Astrocyte (in vitro differentiated cells and primary cell): ENCODE measurements around the gene KLF7. TPM values are rescaled to one million over a fixed set of nuclear protein-coding genes. Genes with fewer than 3 reads are reported as not detected.

Experiments used
- DNase-seq: peaks from one replicate; pipeline ENCODE4 v3.0.0-alpha.2; 2010; ENCODE audit warnings: low read depth
- FAIRE-seq: peaks from 2 replicates; lab custom pipeline; 2011; peaks lifted over from hg19 to GRCh38; lab: Jason Lieb, UNC
- H2AFZ ChIP-seq: 2 replicates; pipeline ENCODE4 v1.6.0; 2012; ENCODE audit warnings: low read depth, low read length, inconsistent platforms
- H3K27ac ChIP-seq: 2 replicates; pipeline ENCODE4 v1.5.1; 2011; ENCODE audit warnings: low read depth, low read length, inconsistent platforms
- H3K27me3 ChIP-seq: 2 replicates; pipeline ENCODE4 v1.6.0; 2011; ENCODE audit warnings: low read length, inconsistent platforms; ENCODE audit not compliant: insufficient read depth
- H3K36me3 ChIP-seq: 2 replicates; pipeline ENCODE4 v1.5.1; 2011; ENCODE audit warnings: low read length, inconsistent platforms; ENCODE audit not compliant: insufficient read depth
- H3K4me1 ChIP-seq: 2 replicates; pipeline ENCODE4 v1.5.1; 2011; ENCODE audit warnings: low read length, inconsistent platforms; ENCODE audit not compliant: insufficient read depth
- H3K4me2 ChIP-seq: 2 replicates; pipeline ENCODE4 v1.6.0; 2012; ENCODE audit warnings: low read length, inconsistent platforms
- H3K4me3 ChIP-seq: 2 replicates; pipeline ENCODE4 v1.5.1; 2011; ENCODE audit warnings: low read depth, mild to moderate bottlenecking, low read length, inconsistent platforms; ENCODE audit not compliant: insufficient read depth
- H3K79me2 ChIP-seq: 2 replicates; pipeline ENCODE4 v1.6.0; 2012; ENCODE audit warnings: mild to moderate bottlenecking, low read length, inconsistent platforms; ENCODE audit not compliant: insufficient read depth
- H3K9ac ChIP-seq: 2 replicates; pipeline ENCODE4 v1.6.0; 2012; ENCODE audit warnings: mild to moderate bottlenecking, low read length, inconsistent platforms
- H3K9me3 ChIP-seq: 2 replicates; pipeline ENCODE4 v1.5.1; 2012; ENCODE audit warnings: low read depth, mild to moderate bottlenecking, low read length, inconsistent platforms; ENCODE audit not compliant: insufficient read depth
- H4K20me1 ChIP-seq: 2 replicates; pipeline ENCODE4 v1.6.0; 2012; ENCODE audit warnings: low read length, inconsistent platforms; ENCODE audit not compliant: insufficient read depth
- H3K27ac Mint-ChIP-seq: one replicate; pipeline ENCODE4 v1.8.0; 2021; ENCODE audit warnings: mild to moderate bottlenecking, mixed read lengths; ENCODE audit not compliant: unreplicated experiment
- H3K27me3 Mint-ChIP-seq: one replicate; pipeline ENCODE4 v1.8.0; 2021; ENCODE audit warnings: low read depth, mixed read lengths; ENCODE audit not compliant: unreplicated experiment
- H3K36me3 Mint-ChIP-seq: one replicate; pipeline ENCODE4 v1.8.0; 2021; ENCODE audit warnings: low read depth, mixed read lengths; ENCODE audit not compliant: unreplicated experiment
- H3K4me1 Mint-ChIP-seq: one replicate; pipeline ENCODE4 v1.8.0; 2021; ENCODE audit warnings: low read depth, mixed read lengths; ENCODE audit not compliant: unreplicated experiment
- H3K4me3 Mint-ChIP-seq: one replicate; pipeline ENCODE4 v1.8.0; 2021; ENCODE audit warnings: mild to moderate bottlenecking, moderate library complexity, mixed read lengths; ENCODE audit not compliant: unreplicated experiment
- H3K9me3 Mint-ChIP-seq: one replicate; pipeline ENCODE4 v1.8.0; 2021; ENCODE audit warnings: mild to moderate bottlenecking, mixed read lengths; ENCODE audit not compliant: unreplicated experiment
- CTCF ChIP-seq: IDR thresholded peaks from 2 replicates; pipeline ENCODE4 v1.5.1; 2011; ENCODE audit warnings: low read depth, mild to moderate bottlenecking, inconsistent platforms, low read length, moderate library complexity; ENCODE audit not compliant: insufficient read depth
- EZH2 ChIP-seq: IDR thresholded peaks from 2 replicates; pipeline ENCODE4 v1.6.1; 2012; ENCODE audit warnings: mild to moderate bottlenecking, low read length, inconsistent platforms; ENCODE audit not compliant: insufficient read depth
- total RNA-seq: library from RNA; stranded (reverse); gene quantifications from 2 replicates; pipeline ENCODE4 v1.2.1, GENCODE V29; 2021

Gene KLF7
- total RNA-seq, 1 donor from 2014 or later: 81.2 TPM

GRCh38 chr2:207110310-207110709, 55.4 kb downstream of the KLF7 start:
- TF ChIP-seq CTCF (no peak), EZH2 (no peak)
- Mint-ChIP-seq H3K27me3 (no peaks in the 10 kb centered on the region), H3K27ac (no peak overlapping the region), H3K9me3 (peaks cover 3% of the 10 kb centered on the region), H3K4me1 (peaks cover 13% of the 10 kb centered on the region), H3K4me3 (no peak overlapping the region), H3K36me3 (peaks cover 35% of the 10 kb centered on the region)
- Histone ChIP-seq H3K9me3 (no peaks in the 10 kb centered on the region), H3K4me2 (no peak overlapping the region), H3K36me3 (peaks cover 38% of the 10 kb centered on the region), H3K27ac (no peak overlapping the region), H3K79me2 (peaks cover 100% of the 10 kb centered on the region), H4K20me1 (peaks cover 96% of the 10 kb centered on the region), H3K27me3 (no peaks in the 10 kb centered on the region), H3K4me1 (no peaks in the 10 kb centered on the region), H3K4me3 (no peak overlapping the region), H2AFZ (no peak overlapping the region), H3K9ac (no peak overlapping the region)
- FAIRE-seq (no peak), DNase-seq (no peak)

- H3K4me2 ChIP-seq: no peak overlapping the region
- Mint-ChIP-seq H3K27ac (no peak overlapping the region), H3K4me3 (no peak overlapping the region), H3K4me1 (peaks cover 13% of the 10 kb centered on the region), H3K27me3 (no peaks in the 10 kb centered on the region), H3K9me3 (peaks cover 3% of the 10 kb centered on the region), H3K36me3 (peaks cover 35% of the 10 kb centered on the region)
- no peak overlapping the region for H3K4me3 ChIP-seq
- H3K4me1 ChIP-seq: no peaks in the 10 kb centered on the region
- no peaks in the 10 kb centered on the region for H3K9me3 ChIP-seq
- FAIRE-seq: no peak
- no peak overlapping the region for H2AFZ ChIP-seq
- no peak overlapping the region for H3K9ac ChIP-seq
- H3K36me3 ChIP-seq: peaks cover 43% of the 10 kb centered on the region
- no peaks in the 10 kb centered on the region for H3K27me3 ChIP-seq
- peaks cover 100% of the 10 kb centered on the region for H3K79me2 ChIP-seq
- no peak for DNase-seq
- H4K20me1 ChIP-seq: peaks cover 96% of the 10 kb centered on the region
- TF ChIP-seq CTCF (no peak), EZH2 (no peak)
- H3K27ac ChIP-seq: no peak overlapping the region
These were observed 56.0 kb downstream of the KLF7 start for GRCh38 chr2:207109768-207110167.

GRCh38 chr2:207108440-207108839, 57.3 kb downstream of the KLF7 start:
- H3K27me3 Mint-ChIP-seq: no peaks in the 10 kb centered on the region
- no peak overlapping the region for H3K4me2 ChIP-seq
- H3K36me3 Mint-ChIP-seq: peaks cover 35% of the 10 kb centered on the region
- H3K4me3 ChIP-seq: no peak overlapping the region
- peaks cover 48% of the 10 kb centered on the region for H3K36me3 ChIP-seq
- no peak overlapping the region for H3K4me3 Mint-ChIP-seq
- peaks cover 11% of the 10 kb centered on the region for H3K4me1 Mint-ChIP-seq
- H3K27ac ChIP-seq: no peak overlapping the region
- H3K4me1 ChIP-seq: no peaks in the 10 kb centered on the region
- no peak for FAIRE-seq
- H3K9me3 Mint-ChIP-seq: no peaks in the 10 kb centered on the region
- peaks cover 100% of the 10 kb centered on the region for H3K79me2 ChIP-seq
- no peak overlapping the region for H3K27ac Mint-ChIP-seq
- no peak overlapping the region for H3K9ac ChIP-seq
- H3K27me3 ChIP-seq: no peaks in the 10 kb centered on the region
- no peak for DNase-seq
- peaks cover 96% of the 10 kb centered on the region for H4K20me1 ChIP-seq
- no peak overlapping the region for H2AFZ ChIP-seq
- no peaks in the 10 kb centered on the region for H3K9me3 ChIP-seq
- TF ChIP-seq CTCF (no peak), EZH2 (no peak)
